Epithelial cell of proximal tubule (primary cell): Measurements from ENCODE around the gene TEF. TPM values are rescaled to one million over a fixed set of nuclear protein-coding genes. Genes with fewer than 3 reads are reported as not detected.

Experiments
- DNase-seq: peaks from one replicate; pipeline ENCODE4 v3.0.0-alpha.2; 2011; ENCODE audit warnings: low read depth
- H3K4me3 ChIP-seq: 2 replicates; pipeline ENCODE4 v1.5.1; 2011; ENCODE audit warnings: low read depth, mild to moderate bottlenecking, low read length
- CTCF ChIP-seq: conservative IDR thresholded peaks from 2 replicates; pipeline ENCODE4 v1.5.1; 2012; ENCODE audit warnings: low read depth, mild to moderate bottlenecking, low read length
- total RNA-seq: library from RNA; depleted of rRNA; stranded (reverse); fragments of >200 nt; gene quantifications from 2 replicates; pipeline ENCODE4 v1.2.3, GENCODE V29; 2015

TEF gene
- total RNA-seq, 1 donor from 2014 or later: 0.81 TPM

GRCh38 chr22:41403532-41404318, 22.0 kb downstream of the TEF start:
- H3K4me3 ChIP-seq: no peak overlapping the region
- no peak for DNase-seq
- peak; percentile 97 for TF ChIP-seq CTCF

- DNase-seq: no peak
- no peak for TF ChIP-seq CTCF
These were observed 23.8 kb downstream of the TEF start for GRCh38 chr22:41405588-41405987.

GRCh38 chr22:41406410-41406809, 24.7 kb downstream of the TEF start:
- no peak overlapping the region for H3K4me3 ChIP-seq
- DNase-seq: no peak
- TF ChIP-seq CTCF: no peak

More at GRCh38 chr22:41405588-41405987, 23.8 kb downstream of the TEF start:
- H3K4me3 ChIP-seq: no peak overlapping the region

- no peak for DNase-seq
- no peak overlapping the region for H3K4me3 ChIP-seq
- no peak for TF ChIP-seq CTCF
These were observed 25.7 kb downstream of the TEF start for GRCh38 chr22:41407433-41407832.

- TF ChIP-seq CTCF: no peak
- no peak overlapping the region for H3K4me3 ChIP-seq
- no peak for DNase-seq
These were observed 26.9 kb downstream of the TEF start for GRCh38 chr22:41408665-41409064.

GRCh38 chr22:41410311-41410751, 28.6 kb downstream of the TEF start:
- no peak for DNase-seq
- no peak for TF ChIP-seq CTCF
- no peak overlapping the region for H3K4me3 ChIP-seq
